RPMI8226 (cell line): ENCODE data around the gene VTI1B.
A peak's percentile ranks its signal among the peaks of the same experiment; 100 is the strongest.
"Not testable (repeated sequence)": the region's sequence is repeated elsewhere in the genome, so short reads cannot be mapped to it uniquely, and the experiment has no call there.

Experiments used
- DNase-seq: peaks from one replicate; pipeline ENCODE4 v3.0.0-alpha.2; 2015

The VTI1B gene, protein sequence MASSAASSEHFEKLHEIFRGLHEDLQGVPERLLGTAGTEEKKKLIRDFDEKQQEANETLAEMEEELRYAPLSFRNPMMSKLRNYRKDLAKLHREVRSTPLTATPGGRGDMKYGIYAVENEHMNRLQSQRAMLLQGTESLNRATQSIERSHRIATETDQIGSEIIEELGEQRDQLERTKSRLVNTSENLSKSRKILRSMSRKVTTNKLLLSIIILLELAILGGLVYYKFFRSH

DNA sequence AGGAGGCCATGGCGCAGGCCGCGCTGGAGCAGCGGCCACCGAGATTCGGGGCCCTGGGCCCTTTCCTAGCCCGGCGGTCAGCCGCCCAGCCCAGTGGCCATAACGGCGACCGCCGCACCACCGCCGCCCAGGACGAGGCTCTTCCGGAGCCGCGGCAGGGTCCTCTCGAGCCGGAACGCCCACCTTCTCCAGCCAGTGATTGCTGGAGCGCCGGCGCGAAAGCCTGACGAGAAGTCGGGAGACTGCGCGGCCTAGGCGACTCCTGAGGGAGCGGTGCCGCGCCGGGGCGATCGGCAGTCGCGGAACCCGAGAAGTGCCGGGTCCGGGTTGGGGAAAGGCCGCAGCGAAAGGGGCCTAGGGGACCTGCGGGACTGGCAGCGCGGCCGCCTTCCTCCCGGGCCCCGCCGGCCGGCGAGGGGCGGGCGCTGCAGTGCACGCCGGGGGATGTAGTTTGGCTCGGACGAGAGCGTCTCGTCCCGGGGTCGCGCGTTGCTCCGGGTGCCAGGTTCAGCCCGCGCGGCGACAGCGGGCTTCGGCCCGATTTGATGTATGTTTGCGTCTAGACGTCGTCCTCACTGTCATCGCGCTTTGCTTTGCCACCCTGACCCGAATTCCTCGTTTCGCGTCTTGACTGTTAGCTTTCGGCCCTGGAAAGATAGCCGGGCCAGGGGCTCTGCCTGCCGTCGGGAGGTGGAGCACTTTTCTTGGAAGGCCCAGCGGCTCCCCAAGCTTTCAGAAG lies at the start of gene VTI1B:
TSS of gene VTI1B (minus strand) at position 153 of the 739 bp plus-strand sequence. CDS start at position 10, 143 bp downstream.
- DNase-seq = peak; percentile 71

GRCh38 chr14:67722293-67722692 lies 47.9 kb upstream of the VTI1B start:
- DNase-seq = no peak

DNA sequence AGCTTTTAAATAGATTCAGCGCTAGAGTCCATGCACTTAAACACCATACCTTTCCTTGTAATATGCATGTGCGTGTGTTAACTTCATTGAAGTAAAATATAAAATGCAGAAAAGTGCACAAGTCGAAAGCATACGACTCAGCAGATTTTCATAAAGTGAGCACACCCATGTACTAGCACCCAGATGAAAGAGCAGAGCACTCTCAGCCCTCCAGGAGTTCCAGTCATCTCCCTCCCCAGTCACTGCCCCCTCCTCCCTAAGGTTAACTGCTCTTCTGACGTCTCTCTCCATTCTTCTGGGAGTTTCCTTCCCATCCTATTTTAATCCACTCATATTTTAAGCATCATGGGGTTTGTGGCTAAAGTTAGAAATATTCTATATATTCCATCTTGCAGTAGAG lies 47.4 kb upstream of the VTI1B start:
- no peak for DNase-seq

GRCh38 chr14:67719866-67720265 lies 45.4 kb upstream of the VTI1B start:
- no peak for DNase-seq

- not testable (repeated sequence) for DNase-seq
Observed at GRCh38 chr14:67719385-67719784, 45.0 kb upstream of the VTI1B start.

DNA sequence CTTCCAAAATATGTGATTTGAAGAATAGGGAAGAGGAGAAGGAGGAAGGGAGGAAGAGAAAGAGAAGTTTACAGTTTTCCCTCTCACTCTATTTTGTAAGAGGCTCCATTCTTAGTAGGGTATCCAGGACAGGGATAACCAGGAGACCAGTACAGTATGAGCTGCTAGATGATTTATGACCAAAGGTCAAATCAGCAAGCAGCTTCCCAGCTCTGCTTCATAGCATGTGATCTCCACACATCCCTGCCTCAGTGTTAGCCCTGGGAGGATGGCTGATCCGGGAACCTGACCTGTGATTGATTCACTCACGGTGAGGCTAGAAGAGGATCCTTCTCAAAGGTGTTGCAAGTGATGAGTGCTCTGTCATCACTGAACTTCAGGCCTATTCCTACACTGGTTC lies 43.8 kb upstream of the VTI1B start:
- no peak for DNase-seq

- DNase-seq = no peak
Observed at GRCh38 chr14:67717048-67717447, 42.6 kb upstream of the VTI1B start.

GRCh38 chr14:67710209-67710608 lies 35.8 kb upstream of the VTI1B start:
- no peak for DNase-seq

- DNase-seq = not testable (repeated sequence)
Observed at GRCh38 chr14:67709796-67710195, 35.4 kb upstream of the VTI1B start.

DNA sequence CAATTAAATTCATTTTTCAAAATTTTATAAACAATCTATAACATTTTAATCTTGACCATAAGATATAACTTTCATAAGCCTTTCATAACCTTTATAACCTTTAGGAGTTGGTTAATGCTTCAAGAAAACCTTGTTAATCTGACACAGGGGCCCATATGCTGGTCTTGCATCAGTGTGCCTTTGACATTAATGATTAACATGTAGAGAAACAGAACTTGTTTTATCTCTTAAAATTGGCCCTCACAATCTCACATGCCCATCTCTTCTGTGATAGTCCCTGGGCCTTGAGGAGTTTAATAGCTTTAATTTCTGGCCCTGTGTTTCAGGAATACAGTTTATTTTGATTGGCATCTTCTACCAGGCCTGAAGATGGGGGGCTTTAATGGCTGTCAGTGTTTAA lies 34.9 kb upstream of the VTI1B start:
- DNase-seq = not testable (repeated sequence)

DNA sequence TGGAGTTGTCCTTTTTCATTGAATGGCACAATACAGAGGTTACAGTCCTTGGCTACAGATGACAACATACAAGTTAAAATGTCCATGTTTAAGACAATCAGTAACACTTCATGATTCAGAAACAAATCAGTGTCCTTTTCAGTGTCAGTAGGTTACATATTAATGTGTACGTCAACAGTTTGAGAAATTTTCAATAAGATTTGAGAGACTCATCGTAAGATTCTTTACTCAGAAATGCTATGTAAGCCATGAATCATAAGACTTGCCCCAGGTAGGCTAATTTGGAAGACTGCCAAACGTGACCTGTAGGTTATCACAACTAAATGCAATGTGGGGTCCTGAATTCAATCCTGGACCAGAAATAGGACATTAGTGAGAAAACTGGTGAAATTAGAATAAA lies 30.8 kb upstream of the VTI1B start:
- no peak for DNase-seq

DNA sequence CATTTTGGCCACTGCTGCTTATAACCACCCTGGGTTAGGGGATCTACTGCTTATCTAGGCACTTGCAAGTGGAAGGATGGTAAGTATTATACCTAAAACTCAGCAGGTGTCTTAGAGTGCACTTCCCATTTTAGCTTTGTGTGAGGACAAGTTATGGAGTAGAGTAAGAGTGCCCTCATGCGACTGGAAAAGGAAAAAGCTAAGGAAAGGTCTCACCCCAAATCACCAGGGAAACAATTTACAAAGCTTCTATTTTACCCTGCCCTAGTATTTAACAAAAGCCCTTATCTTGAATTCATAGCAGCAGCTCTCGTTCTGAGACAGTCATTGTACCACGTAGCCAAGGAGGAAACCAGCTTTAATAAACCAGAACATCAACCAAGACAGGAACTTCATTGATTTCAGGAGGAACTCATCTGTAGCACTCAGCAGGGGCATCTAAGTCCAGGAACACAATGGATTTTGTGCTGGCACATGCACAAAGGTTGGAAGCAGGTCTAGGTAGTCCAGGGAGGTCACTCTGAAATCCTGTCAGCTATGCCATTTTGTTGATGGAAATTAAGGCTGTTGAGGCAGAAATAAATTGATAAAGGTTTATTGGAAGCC lies 30.2 kb upstream of the VTI1B start:
- DNase-seq = peak; percentile 60

- DNase-seq = no peak
Observed at GRCh38 chr14:67703997-67704396, 29.6 kb upstream of the VTI1B start.

GRCh38 chr14:67701492-67701891 lies 27.1 kb upstream of the VTI1B start, which contains the start of gene RDH12:
Gene RDH12, plus strand, starts transcription at chr14:67701886. Its CDS starts 20,757 bp downstream, at chr14:67722643.
- not testable (repeated sequence) for DNase-seq

GRCh38 chr14:67698179-67698578 lies 23.7 kb upstream of the VTI1B start:
- no peak for DNase-seq

DNA sequence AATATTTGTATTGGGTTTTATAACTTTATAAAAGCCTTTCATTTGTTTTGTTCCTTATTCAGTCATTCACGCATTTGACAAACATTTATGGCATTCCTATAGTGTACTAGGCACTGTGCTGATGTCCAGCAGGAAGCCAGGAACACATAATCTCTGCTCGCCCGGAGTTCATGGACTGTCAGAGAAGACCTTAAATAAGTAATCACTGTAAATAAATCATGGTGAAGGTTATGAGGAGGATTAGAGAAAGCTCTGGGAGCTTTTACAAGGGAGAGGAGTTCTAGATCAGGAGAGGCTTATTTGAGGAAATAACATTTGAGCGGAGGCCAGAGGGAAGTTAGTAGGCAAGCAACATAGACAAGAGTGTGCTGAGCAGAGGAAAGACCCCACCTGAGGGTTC lies 22.6 kb upstream of the VTI1B start:
- no peak for DNase-seq

DNA sequence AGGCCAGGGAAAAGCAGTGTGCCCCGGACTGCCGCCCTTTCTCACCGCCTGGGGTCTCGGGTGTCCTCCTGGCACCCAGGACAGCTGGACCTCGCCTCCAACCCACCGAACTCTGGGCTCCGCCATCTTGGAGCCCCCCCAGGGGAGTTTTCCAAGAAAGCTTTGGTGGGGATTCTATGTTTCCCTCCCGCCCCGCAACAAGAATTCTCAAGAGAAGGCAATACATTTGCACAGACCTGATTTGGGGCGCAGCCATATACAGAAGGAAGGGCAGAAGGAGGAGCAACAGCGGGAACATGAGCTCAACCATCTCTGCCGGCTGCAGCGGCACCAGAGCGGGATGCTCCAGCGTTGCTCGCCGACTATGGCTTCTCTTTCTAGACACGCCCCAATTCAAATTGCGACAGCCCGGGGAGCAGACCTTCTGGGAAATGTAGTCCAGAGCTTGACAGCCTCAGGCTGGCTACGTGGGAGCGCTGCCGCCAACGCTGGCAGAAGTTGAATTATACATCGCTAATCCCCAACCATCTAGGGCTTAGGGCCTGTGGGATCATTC lies 21.0 kb upstream of the VTI1B start, which contains the start of gene RDH11:
TSS of gene RDH11 (minus strand) at position 371 of the 556 bp plus-strand sequence. CDS start at position 310, 61 bp downstream.
- peak; percentile 84 for DNase-seq

DNA sequence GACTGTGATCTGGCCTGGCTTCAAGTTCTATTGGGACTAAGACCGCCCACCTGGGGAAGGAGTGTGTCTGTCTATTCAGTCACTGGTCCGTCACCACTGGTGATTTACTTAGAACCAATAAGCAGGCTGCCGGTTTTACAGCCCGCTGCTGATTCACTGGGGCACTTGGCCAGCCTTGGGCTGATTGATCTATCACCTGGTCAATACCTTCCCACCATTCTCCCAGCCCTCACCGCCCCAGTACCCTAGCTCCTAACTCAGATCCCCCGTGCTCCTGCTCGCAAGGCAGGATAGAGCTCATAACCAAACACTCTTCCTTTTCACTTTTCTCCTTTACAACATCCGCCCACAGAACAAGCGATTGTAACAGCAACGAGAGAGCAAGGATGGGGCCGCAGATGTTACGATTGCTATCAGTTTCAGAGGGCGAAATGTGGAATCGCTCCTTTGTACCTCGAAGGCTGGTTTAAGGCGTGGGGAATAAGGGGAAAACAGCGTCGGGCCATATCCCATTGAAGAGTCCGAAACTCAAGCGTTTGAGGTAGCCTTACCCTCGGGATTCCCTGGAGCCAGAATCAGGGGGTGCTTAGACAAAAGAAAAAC lies 20.5 kb upstream of the VTI1B start:
- peak; percentile 77 for DNase-seq

- DNase-seq = no peak
Observed at GRCh38 chr14:67690011-67690410, 15.6 kb upstream of the VTI1B start.

- DNase-seq = no peak
Observed at GRCh38 chr14:67683842-67684241, 9.4 kb upstream of the VTI1B start.

DNA sequence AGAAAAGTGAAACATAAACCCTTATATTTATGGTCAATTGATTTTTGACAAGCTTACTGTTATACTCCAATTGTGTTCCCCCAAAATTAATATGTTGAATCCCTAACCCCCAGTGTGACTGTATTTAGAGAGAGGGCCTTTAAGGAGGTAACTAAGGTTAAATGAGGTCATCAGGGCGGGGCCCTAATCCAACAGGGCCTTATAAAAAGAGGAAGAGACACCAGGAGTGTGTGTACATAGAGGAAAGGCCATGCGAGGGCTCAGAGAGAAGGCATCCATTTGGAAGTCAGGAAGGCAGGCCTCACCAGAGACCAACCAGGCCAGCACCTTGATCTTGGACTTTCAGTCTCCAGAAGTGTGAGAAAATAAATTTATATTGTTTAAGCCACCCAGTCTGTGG lies 6.5 kb upstream of the VTI1B start:
- no peak for DNase-seq

GRCh38 chr14:67680121-67680602 lies 5.7 kb upstream of the VTI1B start:
- no peak for DNase-seq

- DNase-seq = no peak
Observed at GRCh38 chr14:67679006-67679405, 4.6 kb upstream of the VTI1B start.
